CD4-positive, alpha-beta T cell treated with Interleukin-21 for 1 hour (primary cell): ENCODE results near the gene ASB13.

Source experiments
- DNase-seq: peaks from one replicate; pipeline ENCODE4 v3.0.0-alpha.2; 2020

The ASB13 gene

DNA sequence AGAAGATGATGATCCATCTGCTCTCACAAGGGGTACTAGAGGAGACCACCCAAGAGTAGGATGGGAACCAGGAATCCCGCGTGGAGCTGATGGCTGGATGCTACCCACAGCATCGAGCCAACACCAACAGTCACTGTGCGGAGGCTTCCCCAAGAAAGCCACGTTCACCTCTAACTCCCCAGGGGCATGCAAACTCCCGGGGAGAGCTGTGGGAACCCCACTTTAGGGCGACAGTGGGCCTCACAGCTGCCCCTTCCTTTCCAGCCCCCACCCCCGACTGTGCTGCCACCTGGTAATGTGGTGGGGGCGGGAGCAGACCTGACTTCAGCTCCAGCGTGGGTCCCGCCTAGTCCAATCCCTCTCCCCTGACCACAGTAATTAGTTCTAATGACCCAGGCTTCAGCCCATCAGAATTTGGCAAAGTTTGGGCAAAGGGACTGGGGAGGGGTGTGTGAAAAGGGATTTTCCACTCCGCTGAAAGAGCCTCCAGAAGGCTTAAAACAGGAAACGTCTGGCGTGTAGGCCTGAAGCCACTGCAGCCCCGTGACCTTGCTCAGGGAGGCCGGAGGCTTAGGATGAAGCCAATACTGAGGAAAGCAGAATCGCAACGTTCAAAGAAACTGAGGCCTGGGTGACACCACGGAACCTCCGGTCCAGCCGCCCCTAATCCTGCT is 20.3 kb downstream of the ASB13 start:
- no peak for DNase-seq

DNA sequence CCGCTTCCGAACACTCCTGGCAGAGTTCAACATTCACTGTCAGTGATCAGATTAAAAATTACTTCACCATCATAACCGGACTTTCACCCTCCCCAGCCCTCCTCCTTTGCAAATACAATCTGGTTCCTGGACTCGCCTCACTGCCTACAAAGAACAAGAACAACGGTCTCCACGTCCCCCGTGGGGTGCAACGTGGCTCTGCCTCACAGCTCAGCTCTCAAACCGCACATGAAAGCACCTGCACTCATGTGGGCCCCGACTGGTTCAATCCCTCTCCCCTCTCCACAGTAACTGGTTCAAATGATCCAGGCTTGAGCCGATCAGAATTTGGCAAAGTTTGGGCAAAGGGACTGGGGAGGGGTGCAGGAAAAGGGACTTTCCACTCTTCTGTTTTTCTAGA is 21.0 kb downstream of the ASB13 start:
- DNase-seq = no peak

DNA sequence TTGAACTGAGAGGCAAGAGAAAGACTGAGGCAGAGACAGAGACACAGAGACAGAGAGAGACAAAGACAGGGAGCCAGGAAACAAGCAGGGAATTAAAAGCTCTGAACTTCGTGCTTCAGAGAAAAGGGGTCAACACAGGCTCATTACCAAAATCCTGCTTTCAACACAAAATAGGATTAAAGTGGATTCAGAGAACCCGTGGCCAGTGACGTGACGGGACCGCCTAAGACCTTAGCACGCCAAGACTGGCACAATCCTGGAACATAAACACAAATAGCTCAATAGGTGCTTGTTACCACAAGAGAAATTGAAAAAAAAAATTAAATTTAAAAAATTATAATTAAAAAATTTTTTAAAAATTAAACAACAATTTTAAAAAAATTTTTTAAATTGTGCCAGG is 21.5 kb downstream of the ASB13 start:
- no peak for DNase-seq

DNA sequence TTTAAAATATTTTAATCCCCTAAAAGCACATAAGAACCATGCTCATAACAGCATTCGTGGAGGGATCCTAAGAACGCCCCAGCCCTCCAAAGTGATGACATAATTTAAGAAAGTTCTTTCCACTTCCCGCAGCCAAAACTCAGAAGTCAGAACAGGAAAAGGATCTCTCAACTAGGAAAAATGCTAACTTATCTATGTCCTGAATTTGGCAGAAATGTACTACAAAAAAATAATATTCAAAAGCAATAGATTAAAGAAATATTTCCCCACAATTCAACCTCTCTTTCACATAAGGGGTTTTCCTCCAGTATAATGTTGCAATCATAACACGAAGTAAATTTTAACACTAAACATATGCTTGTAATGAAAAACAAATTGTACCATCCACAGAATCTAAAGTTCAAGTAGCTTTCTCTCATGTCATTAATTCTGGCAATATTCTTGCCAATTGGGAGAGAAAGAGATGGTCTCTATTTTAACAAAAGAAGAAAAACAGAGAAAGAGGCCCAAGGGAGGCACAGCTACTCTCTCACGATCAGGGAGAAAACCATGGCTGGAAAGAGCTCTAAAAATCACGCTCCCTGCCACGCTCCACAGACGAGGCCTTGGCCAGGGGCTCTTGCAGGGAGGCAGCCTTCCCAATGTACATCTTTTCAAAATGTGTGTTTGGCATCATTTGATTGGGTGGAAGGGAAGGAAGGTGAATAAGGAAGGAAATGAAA is 22.9 kb downstream of the ASB13 start:
- no peak for DNase-seq

DNA sequence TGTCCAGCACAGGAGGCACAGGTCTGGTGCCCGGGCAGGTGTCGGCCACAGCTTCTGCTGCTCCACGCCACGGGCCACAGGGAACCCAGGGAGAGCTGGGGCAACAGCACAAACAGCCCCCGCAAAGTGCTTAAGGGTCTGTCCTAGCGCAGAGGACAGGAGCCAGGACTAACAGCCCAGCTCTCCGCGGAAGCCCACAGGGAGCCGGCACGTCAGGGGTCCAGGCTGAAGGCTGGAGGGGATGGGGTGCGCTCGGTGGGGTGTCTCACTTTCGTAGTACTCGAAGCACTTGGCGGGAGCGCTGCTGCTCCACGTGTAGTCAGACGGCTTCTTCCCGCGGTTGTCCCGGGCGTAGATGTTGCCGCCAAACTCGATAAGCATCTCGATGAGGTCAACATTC is 24.9 kb downstream of the ASB13 start:
- DNase-seq = no peak

DNA sequence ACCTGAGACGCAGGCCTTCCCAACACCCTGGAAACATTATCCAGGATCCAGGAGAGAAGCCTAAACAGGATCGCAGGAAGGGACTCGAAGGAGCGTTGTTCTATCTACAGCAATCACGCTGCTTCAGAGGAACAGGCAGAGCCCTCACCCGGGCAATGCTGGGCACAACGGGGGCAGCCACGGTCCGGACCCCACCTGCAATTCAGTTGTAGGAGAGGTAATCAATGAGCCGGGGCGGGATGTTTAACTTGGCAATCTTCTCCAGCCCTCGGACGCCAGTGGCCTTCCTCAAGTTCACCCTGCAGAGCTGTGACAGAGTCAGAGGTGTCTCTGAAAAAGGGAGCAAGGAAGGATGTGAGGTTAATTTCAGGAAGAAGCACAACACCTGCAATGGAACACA is 25.9 kb downstream of the ASB13 start:
- no peak for DNase-seq

DNA sequence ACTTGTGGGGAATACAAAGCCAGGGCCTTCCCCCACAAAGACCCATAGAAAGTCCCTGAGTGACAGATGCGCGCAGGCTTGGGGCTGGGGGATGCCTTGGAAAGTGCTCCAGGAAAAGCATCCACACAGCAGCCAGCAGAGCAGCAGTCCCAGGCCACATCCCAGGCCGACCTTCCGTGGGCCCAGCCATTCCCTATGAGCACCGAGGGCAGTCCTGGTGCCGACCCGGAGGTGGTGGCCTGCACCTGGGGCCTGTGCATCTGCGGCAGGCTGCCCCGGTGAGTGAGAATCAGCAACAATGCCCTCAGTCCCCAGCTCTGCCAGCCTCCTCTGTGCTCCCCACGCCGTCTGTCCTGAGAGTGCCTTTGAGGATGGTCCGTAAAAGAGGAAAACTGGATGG is 26.4 kb downstream of the ASB13 start:
- no peak for DNase-seq

DNA sequence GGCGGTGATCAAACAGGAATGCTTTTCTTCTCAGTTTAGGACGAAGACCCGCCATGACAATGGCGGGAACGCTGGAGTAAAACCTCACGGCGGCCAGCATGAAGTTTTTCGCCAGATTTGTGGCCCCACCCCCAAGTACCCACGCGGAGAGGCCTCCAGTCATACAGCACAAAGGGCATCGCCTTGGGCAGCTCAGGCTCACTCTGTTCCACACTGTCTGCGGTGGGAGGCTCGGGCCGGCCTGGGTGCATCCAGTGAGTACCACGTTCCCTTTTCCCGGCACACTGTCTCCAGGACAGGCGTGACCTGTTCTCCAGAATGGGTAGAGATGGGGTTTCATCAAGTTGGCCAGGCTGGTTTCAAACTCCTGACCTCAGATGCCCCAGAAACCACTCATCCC is 27.3 kb downstream of the ASB13 start:
- no peak for DNase-seq

DNA sequence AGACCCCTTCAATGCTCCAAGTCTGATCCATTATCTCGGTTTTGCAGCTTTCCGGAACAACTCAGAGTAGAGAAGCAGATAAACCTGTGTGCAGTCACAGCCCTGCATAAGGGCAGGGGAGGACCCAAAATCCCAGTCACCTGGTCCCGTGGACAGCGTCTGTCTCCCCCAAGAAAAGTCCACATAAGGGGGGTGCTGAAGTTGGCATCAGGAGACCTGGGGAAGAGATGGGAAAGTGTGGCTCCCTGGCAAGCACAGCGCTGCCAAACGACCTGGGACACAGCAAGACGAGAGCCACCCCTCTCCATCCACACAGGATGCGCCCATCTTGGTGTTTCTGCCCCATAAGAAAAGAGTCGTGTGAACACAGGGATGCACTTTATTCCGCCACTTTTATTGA is 27.9 kb downstream of the ASB13 start:
- no peak for DNase-seq

DNA sequence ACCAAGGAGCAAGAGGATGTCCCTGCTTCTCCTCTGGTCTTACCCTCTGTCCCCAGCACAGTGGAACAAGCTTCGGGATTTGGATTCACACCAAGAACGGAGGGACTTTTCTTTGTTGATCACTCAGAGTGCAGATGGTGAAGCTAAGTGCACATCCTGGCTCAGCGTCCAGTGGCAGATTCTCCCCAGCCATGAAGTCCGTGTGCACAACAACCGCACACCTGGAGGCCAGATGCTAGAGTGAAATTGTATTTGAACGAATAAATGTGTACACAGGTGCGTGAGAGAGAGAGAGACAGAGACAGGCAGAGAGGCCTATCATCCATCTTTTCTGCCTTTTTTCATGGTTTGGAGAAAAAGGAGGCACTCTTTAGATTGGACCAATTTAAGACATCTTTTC is 31.5 kb downstream of the ASB13 start:
- no peak for DNase-seq

DNA sequence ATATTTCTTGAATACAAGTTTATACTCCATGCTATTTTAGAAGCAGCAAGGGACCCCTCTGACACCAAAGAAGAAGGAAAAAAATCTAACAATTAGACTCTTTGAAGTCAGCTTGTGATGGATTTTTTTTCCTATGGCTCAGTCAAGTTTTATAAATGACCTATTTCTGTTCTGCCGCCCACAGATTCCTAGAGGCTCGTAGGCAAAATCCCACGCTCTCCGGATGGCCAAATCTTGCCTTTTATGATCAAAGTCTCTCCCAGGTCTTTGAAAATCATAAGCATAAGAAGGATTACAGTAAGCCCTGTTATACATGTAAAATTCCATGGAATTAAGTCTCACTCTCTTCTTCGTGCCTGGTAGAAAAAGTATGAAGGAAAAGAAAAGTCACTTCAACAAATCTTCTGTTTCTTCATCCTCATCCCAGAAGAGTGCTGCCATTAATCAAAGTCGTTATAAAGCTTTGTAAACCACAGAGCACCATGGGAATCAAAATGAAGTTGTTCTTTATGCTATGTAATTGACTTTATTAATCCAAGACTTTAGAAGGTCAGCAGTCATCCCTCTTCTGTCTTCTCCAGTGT is 33.1 kb downstream of the ASB13 start:
- no peak for DNase-seq

DNA sequence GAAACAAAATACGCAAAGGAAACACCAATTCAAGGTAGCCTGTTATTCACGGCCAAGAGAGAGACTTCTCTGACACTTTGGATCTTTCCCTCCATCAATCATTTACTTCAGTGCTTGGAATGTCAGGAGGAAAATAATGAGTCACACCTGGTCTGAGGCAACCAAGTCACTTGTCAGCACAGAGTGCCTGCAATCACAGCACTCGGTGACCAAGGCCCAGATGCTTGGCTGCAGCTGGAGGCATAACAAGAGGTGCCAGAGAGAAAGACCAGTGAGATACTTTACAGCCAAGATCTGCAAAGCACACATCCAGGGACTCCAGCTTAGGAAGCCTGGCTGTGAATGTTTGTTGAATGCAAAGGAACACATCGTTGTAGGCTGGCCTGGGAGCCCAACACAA is 33.9 kb downstream of the ASB13 start:
- no peak for DNase-seq

DNA sequence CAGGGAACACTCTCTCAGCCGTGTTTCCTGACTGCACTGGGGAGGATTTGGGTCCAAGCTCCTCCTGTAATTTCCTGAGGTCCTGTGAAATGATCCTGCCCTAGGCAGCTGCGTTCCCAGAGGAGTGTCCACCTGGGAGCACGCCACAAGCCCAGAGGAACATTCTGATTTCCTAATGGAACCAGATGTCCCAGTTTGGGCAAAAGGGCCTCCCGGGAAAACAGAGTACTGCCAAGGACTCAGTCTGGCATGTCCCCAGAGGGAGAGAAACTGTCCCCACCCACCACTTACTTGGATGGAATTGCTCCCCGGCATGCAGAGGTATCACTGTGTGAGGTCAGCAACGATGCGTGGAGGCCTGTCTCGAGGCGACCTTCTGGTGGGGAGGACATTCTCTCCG is 34.5 kb downstream of the ASB13 start:
- DNase-seq = no peak

DNA sequence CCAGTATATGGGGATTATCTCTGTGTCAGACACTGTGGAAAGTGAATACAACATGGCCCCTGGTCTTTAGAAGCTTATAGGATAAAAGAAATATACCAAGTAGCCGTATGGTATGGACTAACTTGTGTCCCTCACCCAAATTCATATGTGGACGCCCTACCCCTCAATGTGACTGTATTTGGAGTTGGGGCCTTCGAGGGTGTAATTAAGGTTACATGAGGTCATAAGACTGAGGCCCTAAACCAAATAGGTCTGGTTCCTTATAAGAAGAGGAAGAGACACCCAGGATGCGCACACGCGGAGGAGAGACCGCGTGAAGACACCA is 36.3 kb downstream of the ASB13 start:
- no peak for DNase-seq

DNA sequence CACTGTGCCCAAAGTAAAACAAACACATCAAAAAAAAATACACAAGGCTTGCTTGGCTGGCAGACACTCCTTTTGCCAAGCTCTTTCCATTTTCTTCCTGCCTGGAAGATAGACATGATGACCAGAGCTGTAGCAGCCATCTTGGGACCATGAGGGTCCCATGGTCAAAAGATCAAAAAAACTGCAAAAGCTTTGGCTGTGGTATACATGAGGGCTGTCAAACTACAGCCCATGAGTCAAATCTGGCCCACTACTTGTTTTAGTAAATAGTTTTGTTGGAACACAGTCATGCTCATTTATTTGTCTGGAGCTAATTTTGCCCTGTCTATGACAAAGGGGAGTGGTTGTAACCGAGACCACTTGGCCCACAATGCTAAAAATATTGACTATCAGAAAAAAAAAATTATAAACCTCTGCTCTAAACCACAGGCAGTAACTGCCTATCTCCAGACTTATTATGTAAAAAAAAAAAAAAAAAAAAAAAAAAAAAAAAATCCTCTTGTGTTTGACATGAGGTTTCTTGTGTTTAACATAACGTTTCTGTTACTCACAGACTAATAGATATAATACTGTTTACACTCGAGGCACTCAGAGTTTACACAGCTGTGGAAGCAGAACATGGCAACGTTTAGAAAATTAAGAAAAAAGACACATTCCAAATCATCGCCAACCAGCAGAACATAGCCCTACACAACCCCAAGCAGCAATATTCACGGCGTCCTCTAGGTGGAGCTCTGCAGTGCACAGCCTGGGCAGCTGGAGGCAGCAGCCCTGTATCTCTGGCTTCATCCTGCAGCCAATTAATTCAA is 36.9 kb downstream of the ASB13 start:
- peak; percentile 85 for DNase-seq

DNA sequence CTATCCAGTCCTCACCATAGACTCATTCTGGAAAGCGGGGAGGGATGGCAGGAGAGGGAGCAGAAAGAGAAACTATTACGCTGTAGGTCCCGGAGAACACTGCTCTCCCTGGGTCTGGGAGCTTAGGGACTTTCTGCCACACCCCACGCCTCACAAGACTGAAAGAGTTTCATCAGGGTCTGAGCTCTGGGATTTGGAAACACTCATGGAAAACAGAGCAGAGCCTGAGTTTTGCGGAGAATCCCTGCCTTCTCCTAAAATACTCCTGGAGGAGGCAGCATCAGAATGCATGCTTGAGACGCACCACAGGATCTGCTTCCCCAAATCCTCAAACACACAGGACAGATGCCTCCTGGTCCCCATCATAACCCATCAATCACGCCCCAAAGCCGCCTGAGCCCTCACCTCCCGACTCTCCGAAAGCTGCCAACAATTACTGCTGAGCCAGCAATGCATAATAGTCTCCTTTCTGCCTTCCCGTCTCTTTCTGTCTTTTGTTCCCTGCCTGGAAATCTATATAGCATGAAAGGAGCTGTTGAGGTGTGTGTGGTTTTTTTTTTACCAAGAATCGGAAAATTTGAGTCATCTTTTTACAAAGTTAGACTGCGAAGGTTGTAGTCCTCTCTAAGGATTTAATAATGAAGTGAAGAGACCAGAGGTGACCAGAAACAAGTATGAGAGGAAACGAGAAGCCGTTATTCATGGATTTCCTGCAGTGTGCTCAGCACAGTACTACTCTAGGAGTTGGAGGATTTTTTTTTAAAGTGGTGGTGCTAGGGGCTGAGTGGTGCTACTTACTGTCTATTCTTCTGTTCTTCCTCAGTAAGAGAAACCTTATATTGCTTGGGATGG is 37.7 kb downstream of the ASB13 start:
- DNase-seq = no peak

DNA sequence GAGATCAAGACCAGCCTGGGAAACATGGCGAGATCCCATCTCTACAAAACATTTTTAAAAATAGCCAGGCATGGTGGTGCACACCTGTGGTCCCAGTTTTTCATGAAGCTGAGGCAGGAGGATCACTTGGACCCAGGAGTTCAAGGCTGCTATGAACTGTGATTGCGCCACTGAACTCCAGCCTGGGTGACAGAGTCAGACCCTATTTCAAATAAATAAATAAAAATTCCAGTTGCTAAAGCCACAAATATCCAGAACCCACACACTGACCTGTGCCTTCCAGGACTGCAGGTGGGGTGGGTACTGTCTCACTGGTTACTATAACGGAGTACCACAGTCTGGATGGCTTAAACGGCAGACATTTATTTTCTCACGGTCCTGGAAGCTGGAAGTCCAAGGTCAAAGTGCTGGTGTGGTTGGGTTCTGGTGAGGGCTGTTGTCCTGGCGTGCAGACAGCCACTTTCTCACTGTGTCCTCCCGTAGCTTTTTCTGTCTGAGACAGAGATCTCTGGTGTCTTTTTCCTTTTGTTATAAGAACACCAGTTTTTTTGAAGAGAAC is 38.8 kb downstream of the ASB13 start:
- no peak for DNase-seq

DNA sequence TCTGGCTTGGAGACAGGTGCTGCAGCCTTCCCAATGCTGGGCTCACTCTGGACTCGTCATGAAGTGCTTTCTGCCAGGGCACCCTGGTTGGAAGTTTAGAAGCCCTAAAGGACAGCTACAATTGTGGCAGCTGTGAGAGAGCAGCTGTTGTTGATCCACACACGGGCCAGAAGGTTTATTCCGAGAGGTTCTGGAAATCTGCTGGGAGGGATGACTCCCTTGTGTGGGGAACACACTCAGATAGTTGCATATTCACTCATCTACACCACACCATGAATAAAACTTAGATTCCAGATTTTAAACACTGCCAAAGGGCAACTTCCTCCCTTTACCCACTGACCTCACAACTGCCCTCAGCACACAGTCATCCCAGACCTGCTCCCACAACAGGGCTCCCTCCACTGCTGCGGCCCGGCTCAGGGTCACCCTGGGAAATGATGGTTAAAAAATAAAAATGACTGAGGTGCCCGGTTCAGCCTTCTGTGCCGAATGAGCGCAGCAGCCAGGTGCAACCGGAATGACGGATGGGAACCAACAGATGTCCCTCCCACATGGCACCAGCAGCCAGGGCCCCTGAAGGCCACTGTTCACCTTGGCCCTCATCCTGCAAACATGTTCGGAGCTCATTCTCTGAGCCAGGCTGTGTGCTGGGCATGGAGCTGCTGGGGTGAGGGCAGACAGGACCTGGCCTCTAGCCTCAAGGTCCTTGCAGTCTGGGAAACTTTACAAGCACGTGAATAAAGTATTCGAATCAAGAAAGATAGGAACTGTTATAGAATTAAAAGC is 40.2 kb downstream of the ASB13 start:
- DNase-seq = no peak

DNA sequence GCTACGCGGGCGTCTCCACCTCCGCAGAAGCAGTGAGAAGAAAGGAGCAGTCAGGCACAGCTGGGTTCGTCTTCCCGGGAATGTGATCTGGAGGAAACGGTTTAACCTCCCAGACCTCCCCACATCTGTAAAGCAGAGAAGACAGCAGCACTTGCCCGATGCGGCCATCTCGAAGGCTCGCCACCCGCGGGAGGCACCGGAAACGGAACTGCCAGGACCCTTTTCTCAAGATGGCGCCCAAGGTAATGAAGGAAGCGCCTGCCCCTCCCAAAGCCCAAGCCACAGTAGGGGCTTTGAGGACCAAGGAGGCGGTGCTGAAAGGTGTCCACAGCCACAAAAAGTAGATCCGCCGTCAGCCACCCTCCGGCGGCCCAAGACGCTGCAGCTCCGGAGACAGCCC is 41.7 kb downstream of the ASB13 start:
- no peak for DNase-seq

DNA sequence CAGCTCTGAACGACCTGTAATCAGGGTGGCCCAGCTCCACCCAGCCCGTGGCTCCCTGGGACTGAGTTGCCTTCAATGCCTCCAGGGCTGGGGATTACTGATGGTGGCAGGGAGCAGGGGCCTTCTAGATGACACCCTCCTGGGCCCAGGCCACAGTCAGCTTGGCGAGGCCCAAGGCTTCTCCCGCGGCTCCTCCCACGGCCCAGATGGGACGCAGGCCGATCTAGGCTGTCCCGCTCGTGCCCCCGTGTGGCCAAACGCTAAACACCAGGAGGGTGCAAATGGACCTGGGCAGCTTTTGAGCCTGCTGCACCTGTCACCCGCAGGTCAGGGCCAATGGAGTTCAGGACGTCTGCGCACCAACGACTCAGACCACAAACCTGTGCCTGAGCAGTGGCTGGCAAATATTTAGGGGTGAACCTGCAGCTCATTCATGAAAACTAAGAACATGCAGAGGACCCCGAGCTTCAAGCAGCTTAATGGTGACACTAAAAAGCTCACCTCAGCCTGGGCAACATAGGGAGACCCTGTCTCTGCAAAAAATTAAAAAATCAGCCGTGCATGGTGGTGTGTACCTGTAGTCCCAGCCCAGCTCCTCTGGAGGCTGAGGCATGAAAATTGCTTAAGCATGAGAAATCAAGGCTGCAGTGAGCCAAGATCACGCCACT is 43.2 kb downstream of the ASB13 start:
- peak; percentile 79 for DNase-seq
